Mesendoderm (in vitro differentiated cells): Measurements from ENCODE around the gene GPRASP2. TPM values are rescaled to one million over a fixed set of nuclear protein-coding genes. Genes with fewer than 3 reads are reported as not detected.

Experiments
- DNase-seq: peaks from one replicate; pipeline ENCODE4 v3.0.0; 2013
- H2AK5ac ChIP-seq: 2 replicates; pipeline ENCODE4 v1.6.1; 2013; ENCODE audit warnings: low read length, inconsistent platforms
- H2BK120ac ChIP-seq: 2 replicates; pipeline ENCODE4 v1.6.1; 2013; ENCODE audit warnings: low read depth, mild to moderate bottlenecking, low read length, moderate library complexity, mixed read lengths
- H2BK15ac ChIP-seq: replicated peaks from 2 replicates; pipeline ENCODE4 v1.6.1; 2013; ENCODE audit warnings: low read depth, mild to moderate bottlenecking, moderate library complexity
- H2BK5ac ChIP-seq: 2 replicates; pipeline ENCODE4 v1.6.1; 2013; ENCODE audit warnings: low read length, inconsistent platforms
- H3K18ac ChIP-seq: 2 replicates; pipeline ENCODE4 v1.6.1; 2013; ENCODE audit warnings: mild to moderate bottlenecking, low read length, mixed read lengths
- H3K23ac ChIP-seq: one replicate; pipeline ENCODE4 v1.6.1; 2013; ENCODE audit warnings: low read length
- H3K27ac ChIP-seq: 2 replicates; pipeline ENCODE4 v1.5.1; 2013; ENCODE audit warnings: low read depth, mild to moderate bottlenecking, inconsistent platforms, low read length, moderate library complexity
- H3K27me3 ChIP-seq: 2 replicates; pipeline ENCODE4 v1.6.1; 2013; ENCODE audit warnings: low read length, control low read depth, mild to moderate bottlenecking, inconsistent platforms; ENCODE audit not compliant: insufficient read depth, poor library complexity
- H3K36me3 ChIP-seq: 2 replicates; pipeline ENCODE4 v1.6.1; 2013; ENCODE audit warnings: low read length, inconsistent platforms; ENCODE audit not compliant: control insufficient read depth, insufficient read depth
- H3K4ac ChIP-seq: one replicate; pipeline ENCODE4 v1.6.1; 2013; ENCODE audit warnings: low read depth, mild to moderate bottlenecking, low read length, moderate library complexity
- H3K4me1 ChIP-seq: 2 replicates; pipeline ENCODE4 v1.6.1; 2013; ENCODE audit warnings: low read depth, low read length, inconsistent platforms; ENCODE audit not compliant: control insufficient read depth
- H3K4me2 ChIP-seq: 2 replicates; pipeline ENCODE4 v1.6.1; 2013; ENCODE audit warnings: low read length
- H3K4me3 ChIP-seq: 2 replicates; pipeline ENCODE4 v1.5.1; 2013; ENCODE audit warnings: mild to moderate bottlenecking, low read length
- H3K56ac ChIP-seq: one replicate; pipeline ENCODE4 v1.6.1; 2013; ENCODE audit warnings: low read length
- H3K79me1 ChIP-seq: 2 replicates; pipeline ENCODE4 v1.6.1; 2013; ENCODE audit warnings: low read length, inconsistent platforms
- H3K79me2 ChIP-seq: 2 replicates; pipeline ENCODE4 v1.6.1; 2013; ENCODE audit warnings: mild to moderate bottlenecking, low read length; ENCODE audit not compliant: control insufficient read depth, insufficient read depth
- H3K9ac ChIP-seq: 2 replicates; pipeline ENCODE4 v1.6.1; 2013; ENCODE audit warnings: low read length, inconsistent platforms
- H4K5ac ChIP-seq: one replicate; pipeline ENCODE4 v1.6.1; 2013; ENCODE audit warnings: low read length
- H4K8ac ChIP-seq: one replicate; pipeline ENCODE4 v1.6.1; 2013; ENCODE audit warnings: low read depth, mild to moderate bottlenecking, control low read depth, low read length, moderate library complexity
- WGBS: extraction: QIAGEN DNeasy Blood & Tissue Kit; methylation state at CpG from one replicate; pipeline ENCODE4 v1.1.7; 2013; ENCODE audit warnings: low lambda C conversion rate, missing lambda C conversion rate; ENCODE audit not compliant: insufficient coverage; ENCODE audit errors: extremely low coverage; 5-methylcytosine and 5-hydroxymethylcytosine counted together
- small RNA-seq: library from polyadenylated mRNA; stranded (forward); fragments of <200 nt; extraction: miRNeasy Mini kit (QIAGEN cat#:217004); gene quantifications from one replicate; pipeline ENCODE3, GENCODE V24; 2013; ENCODE audit not compliant: insufficient read depth

Gene GPRASP2

DNA sequence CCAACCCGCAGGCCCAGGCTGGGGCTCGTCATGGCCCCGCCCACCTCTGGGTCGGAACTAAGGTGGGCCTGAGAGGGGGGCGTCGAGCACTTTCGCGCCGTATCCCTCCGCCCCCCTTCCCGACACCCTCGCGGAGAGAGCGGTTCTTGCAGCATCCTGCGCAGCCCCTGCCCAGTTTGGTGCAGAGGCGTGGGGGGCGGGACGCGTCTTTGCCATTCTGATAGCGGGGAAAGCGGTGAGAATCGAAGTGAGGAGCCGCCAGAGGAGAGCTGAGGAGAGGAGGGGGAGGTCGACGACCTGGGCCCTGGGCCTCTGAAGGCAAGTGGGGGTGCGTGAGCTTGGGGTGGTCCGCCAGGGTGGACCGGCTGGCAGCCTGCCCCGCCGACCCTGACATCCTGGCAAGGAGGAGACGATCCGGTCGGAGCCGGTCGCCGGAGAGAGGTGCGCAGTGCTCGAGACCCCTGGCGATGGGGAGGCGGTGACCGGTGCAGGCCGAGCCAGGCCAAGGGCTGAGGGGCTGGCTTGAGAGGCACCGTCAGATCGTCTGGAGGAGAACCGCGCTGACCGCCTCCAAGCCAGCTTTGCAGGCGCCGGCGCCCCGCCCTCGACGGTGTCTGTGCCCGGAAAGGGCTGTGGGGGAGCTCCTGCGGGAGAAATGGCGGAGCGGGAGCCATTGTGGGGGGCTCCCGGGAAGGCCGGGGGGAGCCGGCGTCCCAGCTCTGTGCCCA, 33.8 kb downstream of the GPRASP2 start:
- Histone ChIP-seq H2BK120ac (no peak overlapping the region), H3K79me2 (no peaks in the 10 kb centered on the region), H2AK5ac (no peak overlapping the region), H3K56ac (peak overlapping the region; percentile 89), H2BK5ac (no peak overlapping the region), H3K23ac (no peak overlapping the region), H4K5ac (no peak overlapping the region), H3K4me1 (no peaks in the 10 kb centered on the region), H3K18ac (peak overlapping the region; percentile 95), H2BK15ac (no peak overlapping the region), H4K8ac (no peak overlapping the region), H3K4me3 (peak overlapping the region; percentile 52), H3K27ac (no peak overlapping the region), H3K4ac (peak overlapping the region; percentile 48), H3K9ac (peak overlapping the region; percentile 76), H3K4me2 (peak overlapping the region; percentile 34), H3K79me1 (no peaks in the 10 kb centered on the region), H3K27me3 (no peaks in the 10 kb centered on the region), H3K36me3 (no peaks in the 10 kb centered on the region)
- WGBS: no CpG with 5 or more reads among the region's 61 CpGs
- DNase-seq: peak; percentile 75

DNA sequence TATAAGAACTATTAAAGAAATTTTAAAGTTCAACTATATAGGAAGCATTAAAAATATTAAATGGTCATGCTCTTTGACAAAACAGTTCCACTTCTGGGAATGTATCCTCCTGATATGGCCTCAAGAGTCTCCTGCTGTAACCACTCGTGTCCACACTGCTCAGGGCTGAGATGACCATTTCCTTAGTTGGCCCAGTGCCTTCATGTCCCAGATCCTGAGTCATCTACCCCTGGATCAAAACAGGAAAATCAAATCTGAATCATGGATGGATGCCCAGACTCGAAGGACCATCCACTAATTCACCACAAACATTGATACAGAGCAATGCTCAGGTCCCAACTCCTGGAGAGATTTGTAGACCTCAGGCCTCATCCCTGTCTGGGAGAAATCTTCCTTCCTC, 53.0 kb downstream of the GPRASP2 start:
- Histone ChIP-seq H3K27me3 (no peaks in the 10 kb centered on the region), H3K27ac (no peak overlapping the region), H2BK120ac (no peak overlapping the region), H3K9ac (no peak overlapping the region), H2BK15ac (no peak overlapping the region), H2BK5ac (no peak overlapping the region), H3K4me1 (no peaks in the 10 kb centered on the region), H3K4me2 (no peak overlapping the region), H3K36me3 (no peaks in the 10 kb centered on the region), H4K8ac (no peak overlapping the region), H3K4ac (no peak overlapping the region), H3K79me2 (peaks cover 2% of the 10 kb centered on the region), H3K18ac (no peak overlapping the region), H4K5ac (no peak overlapping the region), H3K23ac (no peak overlapping the region), H3K79me1 (no peaks in the 10 kb centered on the region), H2AK5ac (no peak overlapping the region), H3K4me3 (no peak overlapping the region), H3K56ac (no peak overlapping the region)
- DNase-seq: no peak
- WGBS: no CpG with 5 or more reads among the region's 2 CpGs

DNA sequence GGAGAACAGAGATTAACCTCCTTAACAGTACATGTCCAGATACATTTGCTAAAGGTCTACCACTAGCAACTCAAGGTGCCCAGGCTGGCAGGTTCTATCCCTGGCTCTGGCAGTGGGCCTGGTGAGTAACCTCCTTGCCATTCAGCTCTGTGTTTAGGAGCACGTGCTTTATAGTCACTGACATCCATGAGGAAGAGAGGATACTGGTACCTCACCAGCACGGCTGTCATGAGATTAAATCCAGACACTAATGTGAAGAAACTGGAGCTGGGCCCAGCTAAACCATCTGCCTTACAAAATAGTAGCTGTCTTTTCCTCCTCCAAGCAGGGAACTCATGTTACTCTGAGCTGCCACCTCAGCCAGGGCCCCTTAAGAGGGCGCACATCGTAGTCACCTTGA, 53.6 kb downstream of the GPRASP2 start:
- H2BK120ac ChIP-seq: no peak overlapping the region
- no peaks in the 10 kb centered on the region for H3K36me3 ChIP-seq
- H3K23ac ChIP-seq: no peak overlapping the region
- H3K4me3 ChIP-seq: no peak overlapping the region
- H3K9ac ChIP-seq: no peak overlapping the region
- no peak overlapping the region for H3K4me2 ChIP-seq
- no peak overlapping the region for H3K56ac ChIP-seq
- no peak overlapping the region for H4K8ac ChIP-seq
- H4K5ac ChIP-seq: no peak overlapping the region
- no peaks in the 10 kb centered on the region for H3K79me1 ChIP-seq
- H3K27ac ChIP-seq: no peak overlapping the region
- H2BK15ac ChIP-seq: no peak overlapping the region
- H3K79me2 ChIP-seq: peaks cover 2% of the 10 kb centered on the region
- WGBS: no CpG with 5 or more reads among the region's 4 CpGs
- H2AK5ac ChIP-seq: no peak overlapping the region
- no peak overlapping the region for H3K18ac ChIP-seq
- no peak overlapping the region for H3K4ac ChIP-seq
- no peak for DNase-seq
- H3K27me3 ChIP-seq: no peaks in the 10 kb centered on the region
- no peak overlapping the region for H2BK5ac ChIP-seq
- no peaks in the 10 kb centered on the region for H3K4me1 ChIP-seq

DNA sequence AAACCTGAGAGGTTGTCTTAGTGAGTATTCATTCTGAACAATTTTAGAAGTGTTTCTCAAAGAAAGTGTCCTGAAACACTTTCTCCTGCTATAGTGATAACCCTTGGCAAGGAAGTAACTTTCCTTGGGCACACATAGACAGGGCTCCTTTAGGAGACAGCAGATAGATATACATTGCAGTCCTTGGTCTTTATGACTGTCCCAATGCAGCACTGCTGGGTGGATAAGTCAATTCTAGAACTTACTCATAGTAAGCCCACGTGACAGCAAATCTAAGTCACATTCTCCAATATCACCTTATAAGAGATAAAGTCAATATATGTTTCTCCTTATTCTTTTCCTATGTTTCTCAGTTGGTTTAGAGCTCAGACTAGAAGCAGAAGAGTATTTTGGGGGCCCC, 55.0 kb downstream of the GPRASP2 start:
- H3K9ac ChIP-seq: no peak overlapping the region
- no peak for DNase-seq
- H3K4me2 ChIP-seq: no peak overlapping the region
- H2BK5ac ChIP-seq: no peak overlapping the region
- H4K5ac ChIP-seq: no peak overlapping the region
- no peak overlapping the region for H3K4ac ChIP-seq
- H3K23ac ChIP-seq: no peak overlapping the region
- H3K18ac ChIP-seq: no peak overlapping the region
- no peak overlapping the region for H3K27ac ChIP-seq
- H3K79me2 ChIP-seq: peaks cover 2% of the 10 kb centered on the region
- H3K56ac ChIP-seq: no peak overlapping the region
- no peak overlapping the region for H2BK120ac ChIP-seq
- no peak overlapping the region for H2AK5ac ChIP-seq
- no peaks in the 10 kb centered on the region for H3K27me3 ChIP-seq
- no peak overlapping the region for H2BK15ac ChIP-seq
- H4K8ac ChIP-seq: no peak overlapping the region
- no peak overlapping the region for H3K4me3 ChIP-seq
- no CpG with 5 or more reads among the region's 1 CpG for WGBS
- no peaks in the 10 kb centered on the region for H3K4me1 ChIP-seq
- H3K79me1 ChIP-seq: no peaks in the 10 kb centered on the region
- H3K36me3 ChIP-seq: no peaks in the 10 kb centered on the region

Small RNA genes lying within 50 kb of the gene (small RNA-seq; reads per million reads assigned to genes)
- not detected for gene RNU6-589P
